IMR-90 (cell line): ENCODE data around the gene RSPH9. TPM values are rescaled to one million over a fixed set of nuclear protein-coding genes. Genes with fewer than 3 reads are reported as not detected.

Source experiments
- ATAC-seq: fragments of 200-7000 bp; cut with Tn5 transposase; 2 replicates; pipeline ENCODE4 v1.9.1; 2020; ENCODE audit warnings: low read depth, mild to moderate bottlenecking, moderate library complexity
- BruUV-seq: library from RNA; stranded (reverse); fragments of 400-500 nt; replicated peaks from 2 replicates; lab custom pipeline; 2021; lab: Mats Ljungman, UMichigan
- CTCF ChIA-PET: fragments of 300-600 bp; formaldehyde crosslinking; extraction: SDS; loops from one replicate; lab custom pipeline; 2021; ENCODE audit warnings: antibody characterized with exemption; lab: Yijun Ruan, JAX
- POLR2A ChIA-PET: fragments of 300-600 bp; sonication (Branson Sonifier 250); formaldehyde crosslinking; loops from one replicate; lab custom pipeline; 2022; ENCODE audit warnings: antibody characterized with exemption; ENCODE audit not compliant: unreplicated experiment; lab: Charles Lee
- DNase-seq: peaks from one replicate; pipeline ENCODE4 v3.0.0; 2013
- H2AFZ ChIP-seq: replicated peaks from 2 replicates; pipeline ENCODE3; 2013; ENCODE audit warnings: low read length, mild to moderate bottlenecking; ENCODE audit not compliant: poor library complexity
- H2AK5ac ChIP-seq: 2 replicates; pipeline ENCODE4 v1.6.1; 2013; ENCODE audit warnings: low read depth, low read length, inconsistent platforms
- H2AK9ac ChIP-seq: replicated peaks from 2 replicates; pipeline ENCODE3; 2013; ENCODE audit warnings: mild to moderate bottlenecking, low read depth, low read length, moderate library complexity; ENCODE audit not compliant: poor library complexity
- H2BK120ac ChIP-seq: 2 replicates; pipeline ENCODE4 v1.6.1; 2013; ENCODE audit warnings: low read depth, low read length, inconsistent platforms
- H2BK15ac ChIP-seq: 3 replicates; pipeline ENCODE4 v1.6.1; 2013; ENCODE audit warnings: low read depth, low read length, inconsistent platforms
- H2BK20ac ChIP-seq: 2 replicates; pipeline ENCODE4 v1.6.1; 2013; ENCODE audit warnings: low read depth, mild to moderate bottlenecking, inconsistent platforms, low read length, moderate library complexity
- H2BK5ac ChIP-seq: 2 replicates; pipeline ENCODE4 v1.6.1; 2013; ENCODE audit warnings: mild to moderate bottlenecking, low read depth, low read length, inconsistent platforms; ENCODE audit not compliant: poor library complexity, severe bottlenecking
- H3K14ac ChIP-seq: replicated peaks from 2 replicates; pipeline ENCODE4 v1.6.1; 2013; ENCODE audit warnings: low read depth, low read length, inconsistent platforms
- H3K18ac ChIP-seq: 2 replicates; pipeline ENCODE4 v1.6.1; 2013; ENCODE audit warnings: low read depth, low read length, control low read depth
- H3K23ac ChIP-seq: 2 replicates; pipeline ENCODE4 v1.6.1; 2013; ENCODE audit warnings: low read depth, low read length, inconsistent platforms
- H3K27ac ChIP-seq: 2 replicates; pipeline ENCODE4 v1.5.1; 2013; ENCODE audit warnings: mild to moderate bottlenecking, control low read depth, low read length; ENCODE audit not compliant: insufficient read depth
- H3K27me3 ChIP-seq: 2 replicates; pipeline ENCODE4 v1.6.1; 2013; ENCODE audit warnings: low read length; ENCODE audit not compliant: control insufficient read depth, insufficient read depth
- H3K36me3 ChIP-seq: 2 replicates; pipeline ENCODE4 v1.6.1; 2013; ENCODE audit warnings: low read length, mixed read lengths; ENCODE audit not compliant: control insufficient read depth, insufficient read depth
- H3K4ac ChIP-seq: 2 replicates; pipeline ENCODE4 v1.6.1; 2013; ENCODE audit warnings: low read depth, low read length, inconsistent platforms
- H3K4me1 ChIP-seq: 2 replicates; pipeline ENCODE4 v1.6.1; 2013; ENCODE audit warnings: low read length, mixed read lengths; ENCODE audit not compliant: control insufficient read depth, insufficient read depth
- H3K4me2 ChIP-seq: 2 replicates; pipeline ENCODE4 v1.6.1; 2013; ENCODE audit warnings: low read depth, mild to moderate bottlenecking, control low read depth, low read length, moderate library complexity
- H3K4me3 ChIP-seq: 2 replicates; pipeline ENCODE4 v1.5.1; 2013; ENCODE audit warnings: low read depth, mild to moderate bottlenecking, control low read depth, low read length, moderate library complexity; ENCODE audit not compliant: insufficient read depth
- H3K56ac ChIP-seq: 2 replicates; pipeline ENCODE4 v1.6.1; 2013; ENCODE audit warnings: low read length, inconsistent platforms; ENCODE audit not compliant: insufficient read depth; ENCODE audit errors: extremely low read depth
- H3K79me1 ChIP-seq, 2 experiments: 2 replicates each; pipeline ENCODE4 v1.6.1; 2013; ENCODE audit warnings: low read length in 2 of 2, inconsistent platforms in 1 of 2, low read depth in 1 of 2
- H3K9ac ChIP-seq: 2 replicates; pipeline ENCODE4 v1.6.1; 2013; ENCODE audit warnings: low read depth, low read length, control low read depth
- H3K9me1 ChIP-seq: 2 replicates; pipeline ENCODE4 v1.6.1; 2013; ENCODE audit warnings: low read length, inconsistent platforms; ENCODE audit not compliant: insufficient read depth
- H3K9me3 ChIP-seq: 2 replicates; pipeline ENCODE4 v1.6.1; 2013; ENCODE audit warnings: low read length; ENCODE audit not compliant: control insufficient read depth, insufficient read depth
- H4K20me1 ChIP-seq: 2 replicates; pipeline ENCODE4 v1.6.1; 2013; ENCODE audit warnings: low read length, inconsistent platforms; ENCODE audit not compliant: insufficient read depth
- H4K5ac ChIP-seq: 2 replicates; pipeline ENCODE4 v1.6.1; 2013; ENCODE audit warnings: mild to moderate bottlenecking, low read depth, low read length, control low read depth
- H4K8ac ChIP-seq, 2 experiments: 2 replicates each; pipeline ENCODE4 v1.6.1; 2013; ENCODE audit warnings: low read depth in 2 of 2, low read length in 2 of 2, control low read depth in 1 of 2, inconsistent platforms in 1 of 2
- H4K91ac ChIP-seq: 2 replicates; pipeline ENCODE4 v1.6.1; 2013; ENCODE audit warnings: low read depth, low read length, inconsistent platforms; ENCODE audit not compliant: insufficient read depth
- BHLHE40 ChIP-seq: fragments of 150-350 bp; IDR thresholded peaks from 2 replicates; pipeline ENCODE4 v1.6.1; 2016; ENCODE audit warnings: mild to moderate bottlenecking, low read depth, low read length
- CEBPB ChIP-seq: IDR thresholded peaks from 2 replicates; pipeline ENCODE4 v1.6.1; 2012; ENCODE audit warnings: low read depth, low read length, improper control_type of control experiment
- MAFK ChIP-seq: IDR thresholded peaks from 2 replicates; pipeline ENCODE4 v1.6.1; 2012; ENCODE audit warnings: low read depth, low read length, improper control_type of control experiment
- MAZ ChIP-seq: IDR thresholded peaks from 2 replicates; pipeline ENCODE4 v1.6.1; 2012; ENCODE audit warnings: low read depth, mild to moderate bottlenecking, low read length, improper control_type of control experiment, moderate library complexity, borderline replicate concordance
- NFE2L2 ChIP-seq: fragments of 150-350 bp; IDR thresholded peaks from 2 replicates; pipeline ENCODE4 v1.6.1; 2016; ENCODE audit warnings: low read depth, mild to moderate bottlenecking, low read length
- POLR2A ChIP-seq: IDR thresholded peaks from 2 replicates; pipeline ENCODE4 v1.6.1; 2012; ENCODE audit warnings: mild to moderate bottlenecking, low read depth, low read length
- RAD21 ChIP-seq: IDR thresholded peaks from 2 replicates; pipeline ENCODE4 v1.6.1; 2012; ENCODE audit warnings: low read length, improper control_type of control experiment
- WGBS, 2 experiments: methylation state at CpG; one replicate each; pipeline versions ENCODE4 v1.1.5 to v1.1.7; 2013; ENCODE audit warnings: missing lambda C conversion rate in 2 of 2; ENCODE audit not compliant: insufficient read length in 1 of 2; ENCODE audit errors: extremely low coverage in 2 of 2; 5-methylcytosine and 5-hydroxymethylcytosine counted together
- dilution Hi-C: fragments of 300-500 bp; cut with HindIII; formaldehyde crosslinking; loops from one replicate; pipeline ENCODE4 v1.14.3; 2018; ENCODE audit warnings: low sequenced_read_pairs; ENCODE audit not compliant: unreplicated experiment
- in situ Hi-C: fragments of 300-500 bp; cut with MboI; formaldehyde crosslinking; loops from 3 replicates; pipeline ENCODE4 v1.14.3; 2019; ENCODE audit warnings: low sequenced_read_pairs, inconsistent platforms, mixed read lengths
- intact Hi-C: fragments of 100-400 bp; cut with micrococcal nuclease; formaldehyde crosslinking; loops from 2 replicates; pipeline ENCODE4 v1.10.0; 2022
- polyA plus RNA-seq, 3 experiments: library from polyadenylated mRNA; depleted of rRNA; stranded (reverse); fragments of >200 nt; gene quantifications; 2 replicates each; pipeline ENCODE4 v1.2.3, GENCODE V29; 2012; ENCODE audit warnings: low replicate concordance in 1 of 3
- total RNA-seq: library from RNA; depleted of rRNA; stranded (reverse); fragments of >200 nt; gene quantifications from 2 replicates; pipeline ENCODE4 v1.2.3, GENCODE V29; 2012

The RSPH9 gene
- total and polyA plus RNA-seq, 2 of the 4 experiments (the other 2 are of a cell fraction) = 0.18 to 0.21 TPM

GRCh38 chr6:43604174-43604573 is 40.7 kb upstream of the RSPH9 start:
- H4K5ac ChIP-seq = no peak overlapping the region
- no peak overlapping the region for H3K9ac ChIP-seq
- no peak overlapping the region for H3K18ac ChIP-seq
- DNase-seq = peak; percentile 88
- intact Hi-C loops = no loop called here
- H3K4me2 ChIP-seq = no peak overlapping the region
- no peak overlapping the region for H3K4ac ChIP-seq
- no peak overlapping the region for H3K23ac ChIP-seq
- H4K20me1 ChIP-seq = peaks cover 4% of the 10 kb centered on the region; the same call in 1 of the 2 replicates
- no peak overlapping the region for H2BK120ac ChIP-seq
- no peak overlapping the region for H2AK5ac ChIP-seq
- ChIA-PET CTCF (interaction anchor here (0.5 kb wide), 1 partner anchor 48 kb away, joined by 3 read pairs; no protein-coding TSS in a partner anchor), POLR2A (no interaction called here)
- no CpG with 5 or more reads among the region's 2 CpGs for WGBS, 2 experiments
- H3K4me3 ChIP-seq = no peak overlapping the region
- no peak overlapping the region for H4K91ac ChIP-seq
- dilution Hi-C loops = no loop called here
- no peak overlapping the region for H3K27ac ChIP-seq
- no peak overlapping the region for H2BK5ac ChIP-seq
- H3K14ac ChIP-seq = no peak overlapping the region
- H3K27me3 ChIP-seq = no peaks in the 10 kb centered on the region
- H4K8ac ChIP-seq = no peak overlapping the region
- H2AFZ ChIP-seq = no peak overlapping the region
- H3K9me3 ChIP-seq = no peaks in the 10 kb centered on the region
- in situ Hi-C loops = loop anchor here (10.0 kb wide), 1 partner anchor 471 kb away; no protein-coding TSS in a partner anchor
- BruUV-seq = no TSS peak
- ATAC-seq = peak; percentile 11; the same call in 1 of the 2 replicates
- no peak overlapping the region for H3K56ac ChIP-seq
- H2BK15ac ChIP-seq = no peak overlapping the region
- peaks cover 3 to 15% of the 10 kb centered on the region in 2 experiments for H3K79me1 ChIP-seq
- peaks cover 23% of the 10 kb centered on the region for H3K36me3 ChIP-seq
- H2AK9ac ChIP-seq = no peak overlapping the region
- TF ChIP-seq MAFK (0 out of 2 replicates have a peak, but pooled peaks have one; percentile 19), POLR2A (no peak), MAZ (no peak), BHLHE40 (no peak), RAD21 (no peak), CEBPB (peak; percentile 21; the same call in 1 of the 2 replicates), NFE2L2 (no peak)
- no peaks in the 10 kb centered on the region for H3K9me1 ChIP-seq
- no peaks in the 10 kb centered on the region; the same call in 1 of the 2 replicates for H3K4me1 ChIP-seq
- H2BK20ac ChIP-seq = no peak overlapping the region
